GM13977 (cell line): Measurements from ENCODE around the gene CATSPER4.

Experiments used
- DNase-seq: peaks from one replicate; pipeline ENCODE4 v3.0.0; 2012; ENCODE audit warnings: low spot score
- CTCF ChIP-seq: IDR thresholded peaks from 2 replicates; pipeline ENCODE4 v1.5.1; 2012; ENCODE audit warnings: mild to moderate bottlenecking, control low read depth; ENCODE audit not compliant: insufficient read depth; ENCODE audit errors: extremely low read depth, missing control alignments
- in situ Hi-C: fragments of 300-500 bp; cut with MboI; formaldehyde crosslinking; loops from one replicate; pipeline ENCODE4 v1.12.0; 2022; ENCODE audit warnings: low sequenced_read_pairs, low pct_unique_long_range_greater_than_20kb, mixed read lengths, inconsistent platforms; ENCODE audit not compliant: unreplicated experiment

Gene CATSPER4

GRCh38 chr1:26160527-26161414 is 29.6 kb upstream of the CATSPER4 start:
- TF ChIP-seq CTCF, result no peak
- DNase-seq, result no peak
- in situ Hi-C loops, result no loop called here

- in situ Hi-C loops, result no loop called here
- peak; percentile 70 for DNase-seq
- TF ChIP-seq CTCF, result peak; percentile 39
Observed at GRCh38 chr1:26161415-26162219, 28.8 kb upstream of the CATSPER4 start.

GRCh38 chr1:26162220-26162709 is 28.1 kb upstream of the CATSPER4 start:
- no peak for TF ChIP-seq CTCF
- in situ Hi-C loops, result no loop called here
- no peak for DNase-seq

GRCh38 chr1:26163684-26164035 is 26.7 kb upstream of the CATSPER4 start:
- TF ChIP-seq CTCF, result no peak
- in situ Hi-C loops, result no loop called here
- DNase-seq, result no peak

- TF ChIP-seq CTCF, result peak; percentile 93
- in situ Hi-C loops, result no loop called here
- DNase-seq, result peak; percentile 86
Observed at GRCh38 chr1:26164036-26164860, 26.2 kb upstream of the CATSPER4 start.
